Neural crest cell (in vitro differentiated cells): ENCODE measurements around the gene RNF114. TPM values are rescaled to one million over a fixed set of nuclear protein-coding genes. Genes with fewer than 3 reads are reported as not detected.
A peak's percentile ranks its signal among the peaks of the same experiment; 100 is the strongest.

ENCODE experiments used
- DNase-seq: peaks from one replicate; pipeline ENCODE4 v3.0.0; 2021; ENCODE audit warnings: low read depth, mixed read lengths, low spot score
- H3K27ac Mint-ChIP-seq: one replicate; pipeline ENCODE4 v1.8.0; 2021; ENCODE audit warnings: mild to moderate bottlenecking, mixed read lengths; ENCODE audit not compliant: unreplicated experiment
- H3K27me3 Mint-ChIP-seq: 2 replicates; pipeline ENCODE4 v1.8.0; 2021; ENCODE audit warnings: low read depth, mild to moderate bottlenecking, mixed read lengths
- H3K36me3 Mint-ChIP-seq: 2 replicates; pipeline ENCODE4 v1.8.0; 2021; ENCODE audit warnings: low read depth, mild to moderate bottlenecking, mixed read lengths
- H3K4me1 Mint-ChIP-seq: 2 replicates; pipeline ENCODE4 v1.8.0; 2021; ENCODE audit warnings: mixed read lengths
- H3K4me3 Mint-ChIP-seq: one replicate; pipeline ENCODE4 v1.8.0; 2021; ENCODE audit warnings: mild to moderate bottlenecking, mixed read lengths
- H3K9me3 Mint-ChIP-seq: 2 replicates; pipeline ENCODE4 v1.8.0; 2021; ENCODE audit warnings: mixed read lengths
- total RNA-seq: library from RNA; stranded (reverse); gene quantifications from 2 replicates; pipeline ENCODE4 v1.2.1, GENCODE V29; 2021
- TF ChIP-seq, protein P1 (sequence below): fragments of 200-600 bp; sonication (generic); conservative IDR thresholded peaks from 2 replicates; pipeline ENCODE4 v1.5.0; 2021; ENCODE audit warnings: antibody characterized with exemption, mild to moderate bottlenecking

Gene RNF114
- total RNA-seq, 1 donor from 2014 or later: 53.0 TPM

DNA sequence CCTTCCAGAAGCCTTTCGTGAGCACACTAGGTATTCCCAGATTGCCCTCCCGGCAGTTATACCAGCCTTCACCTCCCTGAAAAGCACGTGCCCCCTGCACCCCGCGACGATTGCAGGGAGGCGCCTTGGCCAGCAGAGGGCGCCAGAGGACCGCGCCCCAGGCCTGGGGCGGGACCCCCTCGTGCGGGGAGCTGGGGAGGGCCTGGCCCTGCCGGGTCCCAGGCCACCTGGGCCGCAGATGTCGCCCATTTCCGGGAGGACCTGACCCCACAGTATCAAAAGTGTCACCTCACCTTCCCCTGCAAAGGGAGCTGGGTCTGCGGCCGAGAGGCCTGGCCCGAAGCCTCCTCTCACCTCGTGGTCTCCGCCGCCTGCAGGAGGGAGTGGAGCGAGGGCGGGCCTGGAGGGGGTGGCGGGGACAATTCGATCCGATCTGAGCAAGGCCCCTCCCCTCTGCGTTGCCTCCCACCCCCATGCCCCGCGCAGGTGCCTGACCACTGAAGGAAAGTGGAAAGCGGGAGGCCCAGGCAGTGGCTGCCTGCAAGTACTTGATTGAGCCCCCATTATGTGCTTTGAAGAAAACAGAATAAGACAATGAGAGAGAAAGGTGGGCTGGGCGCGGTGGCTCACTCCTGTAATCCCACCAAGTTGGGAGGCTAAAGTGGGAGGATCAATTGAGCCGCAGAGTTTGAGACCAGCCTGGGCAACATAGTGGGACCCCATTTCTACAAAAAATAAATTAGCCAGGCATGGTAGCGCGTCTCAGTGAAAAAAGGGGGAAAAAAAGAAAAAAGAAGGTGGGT lies 43.0 kb downstream of the RNF114 start:
- TF ChIP-seq, protein P1, sequence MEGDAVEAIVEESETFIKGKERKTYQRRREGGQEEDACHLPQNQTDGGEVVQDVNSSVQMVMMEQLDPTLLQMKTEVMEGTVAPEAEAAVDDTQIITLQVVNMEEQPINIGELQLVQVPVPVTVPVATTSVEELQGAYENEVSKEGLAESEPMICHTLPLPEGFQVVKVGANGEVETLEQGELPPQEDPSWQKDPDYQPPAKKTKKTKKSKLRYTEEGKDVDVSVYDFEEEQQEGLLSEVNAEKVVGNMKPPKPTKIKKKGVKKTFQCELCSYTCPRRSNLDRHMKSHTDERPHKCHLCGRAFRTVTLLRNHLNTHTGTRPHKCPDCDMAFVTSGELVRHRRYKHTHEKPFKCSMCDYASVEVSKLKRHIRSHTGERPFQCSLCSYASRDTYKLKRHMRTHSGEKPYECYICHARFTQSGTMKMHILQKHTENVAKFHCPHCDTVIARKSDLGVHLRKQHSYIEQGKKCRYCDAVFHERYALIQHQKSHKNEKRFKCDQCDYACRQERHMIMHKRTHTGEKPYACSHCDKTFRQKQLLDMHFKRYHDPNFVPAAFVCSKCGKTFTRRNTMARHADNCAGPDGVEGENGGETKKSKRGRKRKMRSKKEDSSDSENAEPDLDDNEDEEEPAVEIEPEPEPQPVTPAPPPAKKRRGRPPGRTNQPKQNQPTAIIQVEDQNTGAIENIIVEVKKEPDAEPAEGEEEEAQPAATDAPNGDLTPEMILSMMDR: peak; percentile 100
- Mint-ChIP-seq H3K27ac (no peak overlapping the region), H3K9me3 (no peaks in the 10 kb centered on the region), H3K4me1 (peaks cover 30% of the 10 kb centered on the region), H3K27me3 (peaks cover 32% of the 10 kb centered on the region), H3K4me3 (peak overlapping the region; percentile 39), H3K36me3 (no peaks in the 10 kb centered on the region)
- DNase-seq: peak; percentile 74

GRCh38 chr20:49980140-49981008 lies 44.2 kb downstream of the RNF114 start:
- TF ChIP-seq, protein P1: no peak
- peaks cover 39% of the 10 kb centered on the region for H3K4me1 Mint-ChIP-seq
- no peaks in the 10 kb centered on the region for H3K36me3 Mint-ChIP-seq
- H3K27me3 Mint-ChIP-seq: peaks cover 32% of the 10 kb centered on the region
- peak overlapping the region; percentile 66 for H3K4me3 Mint-ChIP-seq
- no peak overlapping the region for H3K27ac Mint-ChIP-seq
- DNase-seq: no peak
- no peaks in the 10 kb centered on the region for H3K9me3 Mint-ChIP-seq

DNA sequence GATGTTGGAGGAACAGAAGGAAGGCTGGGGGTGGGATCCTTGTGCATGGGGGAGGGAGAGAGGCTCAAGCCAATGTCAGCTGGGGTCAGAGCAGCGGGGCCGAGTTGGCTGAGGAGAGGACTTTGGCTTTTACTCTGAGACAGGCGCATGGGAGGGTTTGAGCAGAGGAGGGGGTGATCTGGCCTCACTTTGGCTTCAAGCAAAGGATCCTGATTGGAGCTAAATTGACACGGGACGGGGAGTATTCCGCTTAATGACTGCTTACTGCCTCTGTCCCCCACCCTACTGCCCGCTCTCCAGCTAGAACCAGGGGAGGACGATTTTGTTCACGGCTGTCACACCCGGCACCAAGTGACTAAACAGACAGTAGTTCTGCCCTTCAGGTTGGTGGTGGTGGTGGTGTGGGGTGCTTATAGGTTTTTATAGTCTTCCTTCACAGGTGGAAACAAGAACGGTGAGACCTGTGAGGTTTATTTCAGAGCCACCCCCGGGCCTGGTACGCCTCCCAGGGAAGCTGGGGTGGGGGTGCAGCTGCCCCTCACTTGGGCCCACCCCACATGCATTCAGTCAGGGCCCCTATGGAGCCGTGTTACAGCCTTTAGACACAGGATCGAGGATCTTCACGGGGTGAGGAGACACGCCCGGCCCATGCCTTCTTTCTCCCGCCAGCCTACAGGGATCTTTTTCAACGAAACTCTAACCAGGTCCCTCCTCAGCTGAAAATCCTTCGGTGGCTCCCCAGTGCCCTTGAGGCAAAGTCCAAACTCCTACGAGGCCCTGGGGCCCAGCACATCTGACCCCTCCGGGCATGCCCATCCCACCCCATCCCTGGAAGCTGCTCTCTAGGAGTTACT lies 45.2 kb downstream of the RNF114 start:
- Mint-ChIP-seq H3K4me1 (peaks cover 47% of the 10 kb centered on the region), H3K4me3 (peak overlapping the region; percentile 39), H3K27ac (no peak overlapping the region), H3K27me3 (peaks cover 32% of the 10 kb centered on the region), H3K36me3 (no peaks in the 10 kb centered on the region), H3K9me3 (no peaks in the 10 kb centered on the region)
- TF ChIP-seq, protein P1: no peak
- no peak for DNase-seq

DNA sequence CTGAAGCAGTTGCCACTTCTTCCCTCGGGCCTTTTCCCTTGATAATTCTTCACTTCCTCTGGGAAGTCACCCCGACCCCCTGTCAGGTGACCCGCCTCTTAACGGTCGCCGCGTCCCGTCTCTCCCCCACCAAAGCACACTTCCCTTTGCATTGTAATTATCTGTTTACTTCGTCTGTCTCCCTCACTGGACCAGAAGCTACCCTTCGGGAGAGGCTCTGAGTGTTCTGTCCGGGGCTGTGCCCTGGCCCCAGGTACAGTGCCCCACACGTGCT lies 45.8 kb downstream of the RNF114 start:
- Mint-ChIP-seq H3K27me3 (peaks cover 32% of the 10 kb centered on the region), H3K9me3 (no peaks in the 10 kb centered on the region), H3K4me3 (peak overlapping the region; percentile 39), H3K36me3 (no peaks in the 10 kb centered on the region), H3K27ac (peak overlapping the region; percentile 88), H3K4me1 (peaks cover 51% of the 10 kb centered on the region)
- DNase-seq: no peak
- TF ChIP-seq, protein P1: no peak
